Keratinocyte (primary cell): ENCODE measurements around the gene RNLS. TPM values are rescaled to one million over a fixed set of nuclear protein-coding genes. Genes with fewer than 3 reads are reported as not detected.

Experiments
- DNase-seq: peaks from one replicate; pipeline ENCODE4 v3.0.0-alpha.2; 2011; ENCODE audit warnings: low read depth, missing footprints, low spot score
- FAIRE-seq: peaks from 2 replicates; lab custom pipeline; 2011; peaks lifted over from hg19 to GRCh38; lab: Jason Lieb, UNC
- H2AFZ ChIP-seq: 2 replicates; pipeline ENCODE4 v1.6.0; 2012; ENCODE audit warnings: low read length, control low read depth, inconsistent platforms; ENCODE audit not compliant: control insufficient read depth
- H3K27ac ChIP-seq: 2 replicates; pipeline ENCODE4 v1.5.1; 2011; ENCODE audit warnings: low read length; ENCODE audit not compliant: control insufficient read depth, insufficient read depth
- H3K27me3 ChIP-seq: 3 replicates; pipeline ENCODE4 v1.6.0; 2011; ENCODE audit warnings: low read length; ENCODE audit not compliant: control insufficient read depth, insufficient read depth; ENCODE audit errors: extremely low read depth
- H3K36me3 ChIP-seq, 2 experiments: 2 replicates in 1 of 2; 3 replicates in 1 of 2; pipeline ENCODE4 v1.5.1; 2011; ENCODE audit warnings: low read length in 2 of 2, mild to moderate bottlenecking in 1 of 2; ENCODE audit not compliant: control insufficient read depth in 2 of 2, insufficient read depth in 2 of 2; ENCODE audit errors: extremely low read depth in 1 of 2
- H3K4me1 ChIP-seq: 3 replicates; pipeline ENCODE4 v1.5.1; 2011; ENCODE audit warnings: low read length; ENCODE audit not compliant: control insufficient read depth, insufficient read depth; ENCODE audit errors: extremely low read depth
- H3K4me2 ChIP-seq: 3 replicates; pipeline ENCODE4 v1.6.0; 2011; ENCODE audit warnings: low read depth, low read length; ENCODE audit not compliant: control insufficient read depth, insufficient read depth; ENCODE audit errors: extremely low read depth
- H3K4me3 ChIP-seq, 3 experiments: fragments of 200-600 bp in 1 of 3; sonication (generic) in 1 of 3; 2 replicates in 2 of 3; 3 replicates in 1 of 3; pipeline ENCODE4 v1.5.1; 2011 to 2016; ENCODE audit warnings: low read length in 3 of 3, mild to moderate bottlenecking in 3 of 3, control low read depth in 2 of 3, inconsistent platforms in 1 of 3, low read depth in 1 of 3, mixed read lengths in 1 of 3, mixed run types in 1 of 3, moderate library complexity in 1 of 3; ENCODE audit not compliant: control insufficient read depth in 2 of 3, insufficient read depth in 2 of 3; ENCODE audit errors: extremely low read depth in 1 of 3
- H3K79me2 ChIP-seq: 2 replicates; pipeline ENCODE4 v1.6.0; 2012; ENCODE audit warnings: low read length; ENCODE audit not compliant: control insufficient read depth, insufficient read depth
- H3K9ac ChIP-seq: 3 replicates; pipeline ENCODE4 v1.6.0; 2011; ENCODE audit warnings: low read length; ENCODE audit not compliant: control insufficient read depth, insufficient read depth; ENCODE audit errors: extremely low read depth
- H3K9me1 ChIP-seq: 3 replicates; pipeline ENCODE4 v1.6.0; 2011; ENCODE audit warnings: low read length; ENCODE audit not compliant: control insufficient read depth, insufficient read depth; ENCODE audit errors: extremely low read depth
- H3K9me3 ChIP-seq: 2 replicates; pipeline ENCODE4 v1.5.1; 2012; ENCODE audit warnings: low read depth, low read length; ENCODE audit not compliant: control insufficient read depth
- H4K20me1 ChIP-seq: 3 replicates; pipeline ENCODE4 v1.6.0; 2011; ENCODE audit warnings: low read length; ENCODE audit not compliant: control insufficient read depth, insufficient read depth; ENCODE audit errors: extremely low read depth
- CTCF ChIP-seq, 3 experiments: IDR thresholded peaks in 1 of 3; conservative IDR thresholded peaks in 1 of 3; optimal IDR thresholded peaks in 1 of 3; 2 replicates in 2 of 3; 3 replicates in 1 of 3; pipeline versions ENCODE3 to v1.5.1; 2011; ENCODE audit warnings: low read length in 3 of 3, mild to moderate bottlenecking in 3 of 3, moderate library complexity in 2 of 3, control low read depth in 1 of 3, inconsistent platforms in 1 of 3; ENCODE audit not compliant: insufficient read depth in 2 of 3; ENCODE audit errors: extremely low read depth in 1 of 3
- EZH2 ChIP-seq: IDR thresholded peaks from one replicate; pipeline ENCODE4 v1.6.1; 2012; ENCODE audit warnings: inconsistent platforms, mild to moderate bottlenecking, low read length, moderate library complexity
- dilution Hi-C: fragments of 300-500 bp; cut with MboI; formaldehyde crosslinking; loops from one replicate; pipeline ENCODE4 v1.7.0; 2020; ENCODE audit warnings: low sequenced_read_pairs; ENCODE audit not compliant: extremely low pct_ligation_motif_present
- polyA plus RNA-seq, 5 experiments: library from polyadenylated mRNA; depleted of rRNA in 3 of 5; stranded (reverse) in 3 of 5; stranded (forward) in 1 of 5; unstranded in 1 of 5; fragments of >200 nt; gene quantifications; 1 replicate in 1 of 5; 2 replicates in 3 of 5; 3 replicates in 1 of 5; pipeline versions ENCODE4 v1.2.1 to v1.2.3, GENCODE V29; 2011 to 2012; ENCODE audit warnings: missing spikeins in 2 of 5, low read depth in 1 of 5, low replicate concordance in 1 of 5

RNLS gene
- polyA plus RNA-seq, 1 donor (not counting 4 experiments of a cell fraction or from before 2014, with no cell fraction given), result 6.8 TPM

GRCh38 chr10:88623835-88624234, 40.7 kb upstream of the RNLS start:
- H3K27me3 ChIP-seq, result no peaks in the 10 kb centered on the region
- H3K27ac ChIP-seq, result no peak overlapping the region
- H3K4me3 ChIP-seq, result no peak overlapping the region
- dilution Hi-C loops, result no loop called here
- no peaks in the 10 kb centered on the region for H3K36me3 ChIP-seq
- no peak overlapping the region for H2AFZ ChIP-seq
- no peak for TF ChIP-seq CTCF (optimal IDR thresholded peaks at IDR 0.05 in 1 of 3, IDR thresholded peaks at IDR 0.05 in 1 of 3, conservative IDR thresholded peaks at IDR 0.05 in 1 of 3; ENCODE audit: extremely low read depth in 1 of 3, insufficient read depth in 2 of 3, low read length in 3 of 3)
- no peak for TF ChIP-seq EZH2
- H3K4me1 ChIP-seq, result no peaks in the 10 kb centered on the region
- no peak overlapping the region for H3K9ac ChIP-seq
- H3K4me2 ChIP-seq, result no peak overlapping the region
- H4K20me1 ChIP-seq, result no peaks in the 10 kb centered on the region
- FAIRE-seq (no peak), DNase-seq (no peak)
- H3K79me2 ChIP-seq, result no peaks in the 10 kb centered on the region
- no peaks in the 10 kb centered on the region for H3K9me3 ChIP-seq
- H3K9me1 ChIP-seq, result no peaks in the 10 kb centered on the region

- Histone ChIP-seq H3K36me3 (no peaks in the 10 kb centered on the region), H3K4me2 (no peak overlapping the region), H3K4me3 (no peak overlapping the region), H3K9me1 (no peaks in the 10 kb centered on the region), H3K4me1 (no peaks in the 10 kb centered on the region), H2AFZ (no peak overlapping the region), H3K79me2 (no peaks in the 10 kb centered on the region), H3K9ac (no peak overlapping the region), H3K9me3 (no peaks in the 10 kb centered on the region), H3K27ac (no peak overlapping the region), H3K27me3 (no peaks in the 10 kb centered on the region), H4K20me1 (no peaks in the 10 kb centered on the region)
- no peak for DNase-seq
- no peak for FAIRE-seq
- dilution Hi-C loops, result no loop called here
- TF ChIP-seq EZH2, result no peak
- TF ChIP-seq CTCF (optimal IDR thresholded peaks at IDR 0.05 in 1 of 3, IDR thresholded peaks at IDR 0.05 in 1 of 3, conservative IDR thresholded peaks at IDR 0.05 in 1 of 3; ENCODE audit: extremely low read depth in 1 of 3, insufficient read depth in 2 of 3, low read length in 3 of 3), result no peak
These were observed 37.3 kb upstream of the RNLS start for GRCh38 chr10:88620441-88620840.
